HS-27A (cell line): ENCODE measurements around the gene PET100.

Source experiments
- DNase-seq: peaks from one replicate; pipeline ENCODE4 v3.0.0-alpha.2; 2012; ENCODE audit warnings: low read depth, missing footprints

Gene PET100, protein sequence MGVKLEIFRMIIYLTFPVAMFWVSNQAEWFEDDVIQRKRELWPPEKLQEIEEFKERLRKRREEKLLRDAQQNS

DNA sequence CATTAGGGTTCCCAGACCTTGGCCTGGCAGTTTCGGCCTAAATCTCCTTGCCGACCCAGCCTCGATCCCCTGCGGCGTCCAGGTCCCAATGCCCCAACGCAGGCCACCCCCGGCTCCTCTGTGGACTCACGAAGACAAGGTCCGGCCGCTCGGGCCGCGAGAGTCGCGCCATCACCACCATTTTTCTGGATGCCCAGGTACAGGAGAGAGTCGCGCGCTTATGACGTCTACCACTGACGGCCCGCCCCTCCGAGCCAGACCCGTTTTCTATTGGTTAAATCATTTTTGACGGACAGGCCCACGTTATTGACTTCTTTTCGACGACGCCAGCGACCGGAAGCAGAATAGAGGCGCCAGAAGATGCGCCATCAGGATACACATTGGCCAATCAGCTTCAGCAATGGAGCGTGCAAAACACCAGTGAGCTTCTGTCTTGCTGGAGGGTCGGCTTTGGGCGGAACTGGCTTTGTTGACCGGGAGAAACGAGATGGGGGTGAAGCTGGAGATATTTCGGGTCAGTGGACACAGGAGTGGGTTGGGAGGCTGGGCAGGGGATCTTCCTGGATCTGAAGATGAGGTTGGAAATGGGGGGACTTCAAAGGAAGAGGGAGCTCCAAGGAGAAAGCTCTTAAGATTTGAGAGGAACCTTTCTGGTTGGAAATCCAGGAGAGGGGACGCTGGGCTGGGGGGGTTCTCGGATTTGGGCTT is at the start of gene PET100, which contains the start of gene XAB2:
PET100 (plus strand) TSS at position 447 of the 708 bp plus-strand sequence; CDS start at position 488, 41 bp downstream.
XAB2 (minus strand) TSS at position 199 of the 708 bp plus-strand sequence; CDS start at position 181, 18 bp downstream.
- DNase-seq, result peak; percentile 92

DNA sequence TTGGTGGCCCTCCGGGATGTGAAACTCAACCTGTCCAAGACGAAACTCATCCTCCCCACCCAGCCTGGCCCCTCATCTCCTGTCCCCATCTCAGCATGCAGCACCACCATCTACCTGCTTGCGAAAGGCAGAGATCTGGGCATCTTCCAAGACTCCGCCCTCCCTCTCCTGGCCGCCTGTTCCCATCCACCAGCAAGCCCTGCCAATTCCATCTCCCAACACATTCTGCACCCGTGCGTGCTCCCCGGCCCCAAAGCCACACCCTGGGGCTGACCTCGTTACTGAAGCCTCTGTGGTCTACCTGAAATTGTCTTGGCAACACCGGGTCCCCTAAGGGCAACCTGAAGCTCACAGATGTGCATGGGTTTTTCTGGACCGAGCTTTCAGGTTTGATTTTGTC is 47.1 kb upstream of the PET100 start:
- no peak for DNase-seq

GRCh38 chr19:7589822-7590221 is 39.8 kb upstream of the PET100 start:
- no peak for DNase-seq

GRCh38 chr19:7590256-7590655 is 39.3 kb upstream of the PET100 start:
- no peak for DNase-seq

DNA sequence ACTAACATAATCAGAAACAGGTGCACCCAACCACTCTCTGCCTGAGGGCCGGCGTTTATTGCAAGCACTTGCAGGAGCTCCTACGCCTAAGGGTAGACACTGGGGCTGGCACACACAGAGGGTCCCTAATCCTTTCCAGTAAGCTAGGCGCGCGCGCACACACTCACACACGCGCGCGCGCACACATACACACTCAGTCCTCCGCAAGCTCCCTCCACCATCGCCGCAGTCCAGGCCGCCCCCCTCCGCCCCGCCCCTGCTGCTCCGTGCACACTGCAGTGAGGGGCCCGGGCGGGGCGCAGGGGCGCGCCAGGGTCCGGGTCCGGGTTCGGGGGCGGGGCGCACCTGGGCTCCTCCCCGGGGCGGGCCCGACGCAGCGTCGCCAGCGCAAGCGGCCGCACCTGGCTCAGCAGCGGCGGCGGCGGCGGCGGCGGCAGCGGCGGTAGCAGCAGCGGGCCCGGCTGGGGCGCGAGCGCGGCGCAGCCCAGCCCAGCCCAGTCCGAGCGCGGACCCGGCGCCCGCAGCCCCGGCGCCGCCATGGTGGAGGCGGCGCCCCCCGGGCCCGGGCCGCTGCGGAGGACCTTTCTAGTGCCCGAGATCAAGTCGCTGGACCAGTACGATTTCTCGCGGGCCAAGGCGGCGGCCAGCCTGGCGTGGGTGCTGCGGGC is 34.0 kb upstream of the PET100 start, which contains the start of gene CAMSAP3:
CAMSAP3 (plus strand) TSS at position 398 of the 668 bp plus-strand sequence; CDS start at position 538, 140 bp downstream.
- no peak for DNase-seq

DNA sequence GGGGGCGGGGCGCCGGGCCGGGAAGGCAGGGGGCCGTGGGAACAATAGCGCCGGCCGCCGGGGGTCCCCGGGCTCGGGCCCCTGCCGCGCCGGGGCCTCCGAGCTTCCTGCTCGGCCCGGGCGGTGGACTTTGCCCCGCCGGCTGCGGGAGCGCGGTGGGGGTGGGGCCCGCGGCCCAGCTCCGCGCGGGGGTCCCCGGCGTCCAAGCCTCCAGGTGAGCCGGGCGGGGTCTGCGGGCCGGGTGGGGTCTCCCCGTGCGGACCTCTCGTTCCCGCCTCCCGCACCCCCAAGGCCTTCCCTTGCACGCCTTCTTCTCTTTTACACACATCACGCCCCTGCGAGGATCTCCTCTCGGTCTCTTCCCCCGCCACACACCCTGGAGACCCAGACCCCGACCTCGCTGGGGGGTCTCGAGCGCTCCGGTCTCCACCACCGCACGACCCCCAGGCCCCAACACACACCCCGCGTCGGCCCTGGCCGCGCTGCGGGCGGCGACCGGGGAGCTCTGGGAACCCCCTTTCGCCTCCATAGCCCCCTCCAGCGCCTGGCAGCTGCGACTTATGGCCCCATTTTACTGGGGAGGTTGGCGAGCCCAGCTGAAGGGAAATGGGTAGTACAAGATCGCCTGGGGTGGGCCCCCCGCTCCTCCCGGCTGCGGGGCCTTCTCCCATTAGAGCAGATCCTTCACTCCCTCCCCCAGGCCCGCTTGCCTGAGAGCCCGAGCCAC is 33.2 kb upstream of the PET100 start:
- no peak for DNase-seq

DNA sequence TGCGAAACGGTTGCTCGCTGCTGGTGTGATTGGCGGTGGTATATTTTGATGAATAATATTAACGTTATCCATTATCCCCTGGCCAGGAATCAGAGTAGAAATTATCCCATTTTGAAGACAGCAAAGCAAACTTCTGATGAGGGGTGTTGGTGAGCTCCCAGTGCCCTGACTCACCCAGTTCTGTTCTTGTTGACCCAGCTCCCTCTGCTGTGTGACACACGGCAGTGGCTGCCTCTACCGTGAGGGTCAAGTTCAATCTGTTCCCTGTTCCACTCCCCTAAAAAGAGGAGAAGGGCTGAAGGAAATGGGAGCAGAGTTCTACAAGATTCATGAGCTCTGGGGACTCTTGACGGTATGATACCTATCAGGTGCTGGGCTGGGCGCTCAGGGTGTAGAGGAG is 31.9 kb upstream of the PET100 start:
- no peak for DNase-seq

DNA sequence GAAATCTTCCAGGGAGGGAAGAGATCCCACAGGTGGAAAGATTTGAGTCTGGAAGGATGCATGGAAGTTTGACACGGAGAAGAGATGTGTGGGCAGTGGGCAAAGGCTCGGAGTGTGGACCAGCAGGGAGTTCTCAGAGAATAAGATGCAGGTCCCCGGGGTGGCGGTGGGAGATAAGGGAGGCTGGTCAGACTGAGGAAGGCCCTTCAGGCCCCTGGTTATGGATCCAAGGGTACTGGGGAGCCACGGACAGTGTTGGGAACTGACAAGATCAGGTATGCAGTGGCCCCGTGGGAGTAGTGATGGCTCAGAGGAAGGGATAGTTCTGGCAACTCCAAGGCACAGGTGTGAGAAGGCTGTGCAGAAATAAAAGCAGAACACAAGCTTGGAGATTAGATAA is 31.4 kb upstream of the PET100 start:
- DNase-seq, result no peak

GRCh38 chr19:7600721-7601120 is 28.9 kb upstream of the PET100 start:
- no peak for DNase-seq

DNA sequence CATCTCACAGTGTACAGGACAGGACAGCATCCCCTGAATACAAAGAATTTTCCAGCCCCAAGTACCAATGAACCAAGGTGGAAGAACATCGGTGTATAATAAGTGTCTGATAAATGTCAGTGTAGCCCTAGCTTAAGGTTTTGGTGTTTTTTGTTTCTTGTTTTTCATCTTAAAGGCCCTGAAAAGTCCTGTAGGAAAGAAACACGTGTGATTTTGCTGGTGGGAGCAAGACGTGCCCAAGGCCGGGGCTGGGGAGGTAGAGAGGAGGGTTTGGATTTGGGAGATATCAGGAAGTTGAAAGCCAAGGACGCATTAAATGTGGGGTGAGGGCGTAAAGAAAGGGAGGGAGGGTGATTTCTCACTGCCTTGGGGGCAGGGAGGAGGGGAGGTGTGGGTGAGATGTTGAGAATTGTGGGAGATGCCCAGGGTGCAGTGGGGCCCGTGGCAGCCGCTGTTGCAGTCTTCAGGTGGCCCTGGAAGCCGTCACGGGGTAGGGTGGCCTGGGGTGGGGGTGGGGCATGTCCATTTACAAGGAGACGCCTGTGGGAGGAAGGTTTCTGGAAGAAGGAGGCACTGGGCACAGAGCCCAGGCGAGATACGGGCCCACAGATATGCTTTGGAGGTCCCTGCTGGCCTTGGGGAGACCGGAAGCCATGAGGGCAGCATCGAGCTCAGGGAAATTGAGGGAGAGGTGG is 27.2 kb upstream of the PET100 start:
- no peak for DNase-seq

DNA sequence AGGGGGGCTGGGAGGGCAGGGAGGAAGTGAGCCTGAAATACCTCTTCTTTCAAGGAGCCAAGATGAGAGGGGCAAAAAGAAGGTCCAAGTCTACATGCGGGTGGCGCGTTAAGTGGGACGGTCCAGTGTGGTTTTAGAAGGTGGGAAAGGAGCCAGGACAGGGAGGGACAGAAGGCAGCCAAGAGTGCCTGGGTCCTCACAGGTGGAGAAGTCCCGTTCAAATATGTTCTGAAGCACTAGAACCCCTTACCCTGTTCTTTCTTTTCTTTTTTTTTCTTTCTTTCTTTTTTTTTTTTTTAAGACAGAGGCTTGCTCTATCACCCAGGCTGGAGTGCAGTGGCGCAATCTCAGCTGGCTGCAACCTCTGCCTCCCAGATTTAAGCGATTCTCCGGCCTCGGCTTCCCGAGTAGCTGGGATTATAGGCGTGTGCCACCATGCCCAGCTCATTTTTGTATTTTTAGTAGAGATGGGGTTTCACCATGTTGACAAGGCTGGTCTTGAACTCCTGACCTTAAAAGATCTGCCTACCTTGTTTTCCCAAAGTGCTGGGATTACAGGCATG is 26.6 kb upstream of the PET100 start:
- DNase-seq, result no peak

DNA sequence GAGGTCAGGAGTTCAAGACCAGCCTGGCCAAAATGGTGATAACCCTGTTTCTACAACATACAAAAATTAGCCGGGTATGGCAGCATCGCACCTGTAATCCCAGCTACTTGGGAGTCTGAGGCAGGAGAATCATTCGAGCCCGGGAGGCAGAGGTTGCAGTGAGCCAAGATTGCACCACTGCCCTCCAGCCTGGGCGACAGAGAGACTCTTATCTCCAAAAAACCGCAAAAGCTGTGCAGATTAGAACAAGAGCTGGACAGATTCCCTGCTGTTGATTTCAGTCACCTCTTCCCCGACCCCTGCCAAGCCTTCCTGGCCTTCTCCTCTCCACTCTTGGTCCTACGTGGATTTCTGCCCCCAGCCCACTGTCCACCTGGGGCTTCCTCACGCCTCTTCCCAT is 25.7 kb upstream of the PET100 start:
- no peak for DNase-seq

DNA sequence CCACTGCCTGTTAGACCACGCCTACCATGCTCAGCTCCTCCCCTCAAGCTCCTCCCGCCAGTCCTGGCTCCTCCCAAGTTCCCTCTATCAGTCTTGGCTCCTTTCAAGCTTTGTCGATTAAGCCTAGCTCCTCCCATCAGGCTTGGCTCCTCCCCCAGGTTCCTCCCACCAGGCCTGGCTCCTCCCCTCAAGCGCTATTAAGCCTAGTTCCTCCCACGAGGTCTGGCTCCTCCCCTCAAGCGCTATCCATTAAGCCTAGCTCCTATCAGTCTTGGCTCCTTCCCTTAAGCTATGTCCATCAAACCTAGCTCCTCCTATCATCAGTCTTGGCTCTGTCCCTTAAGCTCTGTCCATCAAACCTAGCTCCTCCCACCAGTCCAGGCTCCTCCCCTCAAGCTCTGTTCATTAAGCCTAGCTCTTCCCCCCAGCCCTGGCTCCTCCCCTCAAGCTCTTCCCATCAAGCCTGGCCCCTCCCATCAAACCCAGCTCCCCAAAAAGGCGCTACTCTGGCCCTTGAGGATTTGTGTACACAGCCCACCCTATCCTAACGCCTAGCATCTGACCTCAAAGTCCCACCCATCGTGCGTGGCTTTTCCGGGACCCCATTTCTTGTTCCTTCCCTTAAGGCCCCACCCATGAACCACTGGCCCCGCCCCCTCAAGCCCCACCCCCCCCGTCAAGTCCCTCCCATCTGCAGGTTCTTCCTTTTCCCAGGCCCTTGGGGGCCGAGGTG is 23.9 kb upstream of the PET100 start:
- DNase-seq, result no peak

DNA sequence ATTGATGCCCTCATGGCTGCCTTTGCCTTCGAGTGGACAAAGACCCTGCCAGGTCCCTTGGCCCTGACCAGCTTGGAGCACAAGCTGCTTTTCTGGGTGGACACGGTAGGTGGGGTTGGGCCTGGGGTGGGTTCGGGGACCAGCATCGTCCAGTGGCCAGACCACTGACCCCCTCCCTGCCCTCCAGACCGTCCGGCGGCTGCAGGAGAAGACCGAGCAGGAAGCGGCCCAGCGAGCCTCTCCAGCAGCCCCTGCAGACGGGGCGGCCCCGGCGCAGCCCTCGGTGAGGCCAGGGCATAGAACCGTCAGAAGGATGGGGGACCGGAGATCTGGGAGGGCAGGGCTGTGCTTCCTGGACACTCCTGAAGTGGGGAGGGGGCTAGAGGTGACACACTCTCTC is 23.3 kb upstream of the PET100 start:
- no peak for DNase-seq

DNA sequence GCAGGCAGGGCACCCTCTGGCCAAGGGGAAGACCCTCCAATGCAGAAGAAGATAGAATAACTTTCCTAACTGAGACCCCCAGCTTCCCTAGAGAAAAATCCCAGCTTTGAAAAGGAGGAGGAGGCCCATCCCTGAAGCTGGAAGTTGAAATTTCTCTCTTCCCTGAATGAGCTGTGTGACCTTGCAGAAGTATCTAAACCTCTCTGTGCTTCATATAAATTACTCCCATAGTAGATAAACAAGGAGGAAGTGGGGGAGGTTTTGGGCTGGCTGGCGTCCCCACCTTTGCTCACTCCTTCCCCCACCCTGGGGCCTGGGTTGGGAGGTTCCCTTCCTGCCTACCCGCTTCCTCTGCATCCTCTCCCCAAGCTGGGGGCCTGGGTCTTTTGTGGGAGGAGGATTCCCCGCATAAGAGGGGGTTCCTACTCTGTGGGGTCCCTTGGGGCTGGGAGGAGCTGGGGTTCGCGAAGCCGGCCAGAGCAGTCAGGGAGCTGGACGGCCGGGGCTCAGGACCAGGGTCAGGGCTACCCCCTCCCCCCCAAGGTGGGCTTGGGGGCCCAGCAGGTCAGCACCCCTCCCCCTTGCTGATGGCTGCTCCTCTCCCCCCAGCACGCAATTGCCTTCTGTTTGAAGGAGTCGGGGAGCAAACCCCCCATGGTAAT is 22.2 kb upstream of the PET100 start:
- no peak for DNase-seq

- DNase-seq, result no peak
These were observed 21.6 kb upstream of the PET100 start for GRCh38 chr19:7607874-7608560.

- no peak for DNase-seq
These were observed 18.9 kb upstream of the PET100 start for GRCh38 chr19:7610491-7611240.

DNA sequence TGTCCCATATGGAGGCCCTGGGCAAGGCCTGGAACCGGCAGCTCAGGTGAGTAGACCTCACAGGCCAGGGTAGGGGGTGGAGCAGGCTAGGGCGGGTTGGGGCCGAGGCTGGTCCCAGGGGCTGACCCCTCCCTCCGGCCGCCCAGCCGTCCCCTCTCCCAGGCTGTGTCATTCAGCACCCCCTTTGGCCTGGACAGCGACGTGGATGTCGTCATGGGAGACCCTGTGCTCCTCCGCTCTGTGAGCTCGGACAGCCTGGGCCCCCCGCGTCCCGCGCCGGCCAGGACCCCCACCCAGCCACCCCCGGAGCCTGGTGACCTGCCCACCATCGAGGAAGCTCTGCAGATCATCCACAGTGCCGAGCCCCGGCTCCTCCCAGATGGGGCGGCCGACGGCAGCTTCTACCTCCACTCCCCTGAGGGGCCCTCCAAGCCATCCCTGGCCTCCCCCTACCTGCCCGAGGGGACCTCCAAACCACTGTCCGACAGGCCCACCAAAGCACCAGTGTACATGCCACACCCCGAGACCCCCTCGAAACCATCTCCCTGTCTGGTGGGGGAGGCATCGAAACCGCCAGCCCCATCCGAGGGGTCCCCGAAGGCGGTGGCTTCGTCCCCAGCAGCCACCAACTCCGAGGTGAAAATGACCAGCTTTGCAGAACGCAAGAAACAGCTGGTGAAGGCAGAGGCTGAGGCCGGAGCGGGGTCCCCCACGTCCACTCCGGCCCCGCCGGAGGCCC is 17.9 kb upstream of the PET100 start:
- DNase-seq, result no peak
